GM10266 (cell line): ENCODE data around the gene COQ10B.
A peak's percentile ranks its signal among the peaks of the same experiment; 100 is the strongest.

Source experiments
- DNase-seq: peaks from one replicate; pipeline ENCODE4 v3.0.0; 2012; ENCODE audit errors: extremely low spot score
- TF ChIP-seq, protein P1 (sequence below): IDR thresholded peaks from 2 replicates; pipeline ENCODE4 v1.5.1; 2012; ENCODE audit warnings: mild to moderate bottlenecking, low read depth; ENCODE audit not compliant: control insufficient read depth, insufficient read depth; ENCODE audit errors: missing control alignments

Gene COQ10B

DNA sequence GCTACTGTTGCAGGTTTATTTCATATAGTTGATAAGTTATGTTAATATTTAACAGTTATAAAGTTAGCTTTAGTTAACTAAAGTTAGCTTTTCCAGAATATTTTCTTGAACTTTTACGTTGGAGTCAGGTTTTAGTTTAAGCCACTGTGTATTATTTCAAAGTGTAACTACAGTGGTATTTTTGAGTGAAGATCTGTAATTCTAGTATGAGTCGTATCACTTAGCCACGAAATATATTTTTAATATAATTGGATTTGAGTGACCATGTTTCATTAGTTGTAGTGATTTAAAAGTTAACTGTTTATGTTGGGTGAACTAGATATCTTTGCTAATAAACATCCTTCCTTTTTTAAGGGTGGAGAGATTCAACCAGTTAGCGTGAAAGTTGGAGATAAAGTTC is 49.3 kb downstream of the COQ10B start:
- no peak for DNase-seq
- TF ChIP-seq, protein P1, sequence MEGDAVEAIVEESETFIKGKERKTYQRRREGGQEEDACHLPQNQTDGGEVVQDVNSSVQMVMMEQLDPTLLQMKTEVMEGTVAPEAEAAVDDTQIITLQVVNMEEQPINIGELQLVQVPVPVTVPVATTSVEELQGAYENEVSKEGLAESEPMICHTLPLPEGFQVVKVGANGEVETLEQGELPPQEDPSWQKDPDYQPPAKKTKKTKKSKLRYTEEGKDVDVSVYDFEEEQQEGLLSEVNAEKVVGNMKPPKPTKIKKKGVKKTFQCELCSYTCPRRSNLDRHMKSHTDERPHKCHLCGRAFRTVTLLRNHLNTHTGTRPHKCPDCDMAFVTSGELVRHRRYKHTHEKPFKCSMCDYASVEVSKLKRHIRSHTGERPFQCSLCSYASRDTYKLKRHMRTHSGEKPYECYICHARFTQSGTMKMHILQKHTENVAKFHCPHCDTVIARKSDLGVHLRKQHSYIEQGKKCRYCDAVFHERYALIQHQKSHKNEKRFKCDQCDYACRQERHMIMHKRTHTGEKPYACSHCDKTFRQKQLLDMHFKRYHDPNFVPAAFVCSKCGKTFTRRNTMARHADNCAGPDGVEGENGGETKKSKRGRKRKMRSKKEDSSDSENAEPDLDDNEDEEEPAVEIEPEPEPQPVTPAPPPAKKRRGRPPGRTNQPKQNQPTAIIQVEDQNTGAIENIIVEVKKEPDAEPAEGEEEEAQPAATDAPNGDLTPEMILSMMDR = no peak

DNA sequence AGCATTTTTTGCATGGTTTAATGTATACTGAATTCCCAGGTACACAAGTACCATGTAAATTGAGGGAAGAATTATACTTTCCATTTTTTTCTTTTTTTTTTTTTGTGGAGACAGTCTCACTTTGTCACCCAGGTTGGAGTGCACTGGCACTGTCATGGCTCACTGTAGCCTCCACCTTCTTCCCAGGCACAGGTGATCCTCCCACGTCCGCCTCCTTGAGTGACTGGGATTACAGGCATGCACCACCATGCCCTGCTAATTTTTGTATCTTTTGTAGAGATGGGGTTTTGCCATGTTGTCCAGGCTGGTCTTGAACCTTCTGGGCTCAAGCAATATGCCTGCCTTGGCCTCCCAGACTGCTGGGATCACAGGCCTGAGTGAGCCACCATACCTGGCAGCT is 50.6 kb downstream of the COQ10B start:
- no peak for DNase-seq
- TF ChIP-seq, protein P1 = no peak

DNA sequence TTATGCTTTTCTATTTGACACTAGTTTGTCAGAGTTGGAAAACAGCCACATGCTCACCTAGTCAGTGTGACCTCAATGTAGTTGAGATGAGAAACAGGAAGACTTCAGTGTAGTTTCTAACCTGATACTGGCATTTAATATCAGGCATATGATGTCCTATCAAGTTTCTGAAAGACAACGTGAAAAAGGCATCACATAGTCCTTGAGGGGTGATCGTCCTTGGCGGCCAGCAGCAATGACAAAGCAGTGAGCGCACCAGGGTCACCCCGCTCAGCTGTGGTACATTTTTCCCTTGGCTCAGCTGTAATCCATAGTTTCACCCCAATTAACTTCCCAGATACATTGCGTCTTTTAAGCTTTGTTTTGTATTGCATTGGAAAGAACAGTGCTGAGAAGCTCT is 51.2 kb downstream of the COQ10B start:
- TF ChIP-seq, protein P1 = no peak
- DNase-seq = no peak

DNA sequence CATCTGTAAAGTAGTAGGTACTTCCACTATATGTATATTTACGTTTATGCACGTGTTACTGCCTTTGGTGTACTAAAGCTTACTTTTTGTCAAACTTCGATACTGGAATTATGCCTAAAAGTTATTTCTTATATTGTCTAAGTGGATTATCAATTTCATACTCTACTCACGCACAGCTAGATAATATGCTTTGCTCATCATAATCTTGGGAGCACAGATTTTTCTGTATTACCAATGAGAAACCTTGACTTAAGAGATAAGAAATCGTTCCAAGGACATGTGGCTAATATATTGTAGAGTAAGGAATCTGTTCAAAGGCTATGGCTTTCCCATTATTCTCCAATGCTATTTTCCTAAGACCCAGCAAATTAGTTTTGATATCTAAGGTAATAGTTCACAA is 53.3 kb downstream of the COQ10B start:
- TF ChIP-seq, protein P1 = no peak
- DNase-seq = no peak

DNA sequence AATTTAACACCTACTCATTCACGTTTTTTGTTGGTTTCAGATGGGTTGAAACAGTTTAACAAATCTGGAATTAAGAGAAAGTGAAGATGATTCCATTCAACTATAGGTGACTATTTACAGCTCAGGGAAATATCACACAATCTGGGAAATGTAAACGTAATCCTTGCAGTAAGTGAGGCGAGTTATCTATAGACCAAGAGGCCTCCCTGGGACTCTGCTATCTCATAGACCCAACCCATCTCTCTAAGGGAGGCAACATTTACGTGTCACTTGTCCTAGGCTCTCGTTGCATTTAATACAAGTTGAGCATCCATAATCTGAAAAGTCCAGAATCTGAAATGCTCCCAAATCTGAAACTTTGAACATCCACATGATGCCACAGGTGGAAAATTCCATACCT is 60.6 kb downstream of the COQ10B start:
- TF ChIP-seq, protein P1 = no peak
- DNase-seq = no peak

DNA sequence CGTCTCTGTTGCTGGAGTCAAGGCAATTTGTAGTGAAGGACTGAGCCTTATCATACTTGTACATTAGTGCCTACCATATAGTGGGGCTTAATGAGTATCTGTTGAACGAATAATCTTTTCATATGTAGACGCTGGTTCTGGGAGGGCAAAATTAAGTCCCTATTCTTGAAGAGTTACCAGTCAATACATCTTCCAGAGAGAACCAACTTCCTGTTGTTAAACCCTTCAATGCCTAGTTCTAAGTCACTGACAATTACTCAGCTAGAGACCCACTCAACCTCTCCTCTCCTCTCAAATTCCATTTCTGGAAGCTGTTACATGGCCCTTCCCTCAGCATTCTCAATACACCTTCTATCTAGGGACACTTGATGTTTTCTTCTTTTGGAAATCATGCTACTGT is 61.4 kb downstream of the COQ10B start:
- no peak for DNase-seq
- TF ChIP-seq, protein P1 = no peak

DNA sequence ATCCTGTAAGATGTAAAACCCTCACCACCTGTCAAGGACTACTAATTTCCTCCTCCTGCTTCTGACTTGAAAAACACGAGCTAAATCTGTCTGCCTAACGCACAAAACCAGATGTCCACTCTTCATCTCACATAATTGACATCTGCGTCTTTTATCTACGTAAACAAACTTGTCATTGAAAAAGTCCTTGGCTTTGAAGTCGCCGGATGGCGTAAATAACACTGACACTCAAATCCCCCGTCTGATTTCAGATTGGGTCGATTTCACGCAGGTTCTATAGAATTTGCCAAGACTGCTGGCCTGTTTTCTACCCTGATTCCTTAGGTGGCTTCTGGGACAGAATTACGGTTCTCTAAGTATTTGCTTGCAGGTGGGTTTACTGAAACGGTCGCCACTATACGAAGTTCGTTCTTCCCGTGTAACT is 62.0 kb downstream of the COQ10B start:
- peak; percentile 33 for DNase-seq
- TF ChIP-seq, protein P1 = no peak
